GM19328 (cell line): Measurements from ENCODE around the gene MOGAT3.
A peak's percentile ranks its signal among the peaks of the same experiment; 100 is the strongest.

ENCODE experiments used
- ATAC-seq: cut with Tn5 transposase; IDR thresholded peaks from one replicate; pipeline ENCODE4 v1.9.1; 2021; ENCODE audit warnings: mild to moderate bottlenecking, moderate library complexity; ENCODE audit not compliant: unreplicated experiment

The MOGAT3 gene, protein sequence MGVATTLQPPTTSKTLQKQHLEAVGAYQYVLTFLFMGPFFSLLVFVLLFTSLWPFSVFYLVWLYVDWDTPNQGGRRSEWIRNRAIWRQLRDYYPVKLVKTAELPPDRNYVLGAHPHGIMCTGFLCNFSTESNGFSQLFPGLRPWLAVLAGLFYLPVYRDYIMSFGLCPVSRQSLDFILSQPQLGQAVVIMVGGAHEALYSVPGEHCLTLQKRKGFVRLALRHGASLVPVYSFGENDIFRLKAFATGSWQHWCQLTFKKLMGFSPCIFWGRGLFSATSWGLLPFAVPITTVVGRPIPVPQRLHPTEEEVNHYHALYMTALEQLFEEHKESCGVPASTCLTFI

DNA sequence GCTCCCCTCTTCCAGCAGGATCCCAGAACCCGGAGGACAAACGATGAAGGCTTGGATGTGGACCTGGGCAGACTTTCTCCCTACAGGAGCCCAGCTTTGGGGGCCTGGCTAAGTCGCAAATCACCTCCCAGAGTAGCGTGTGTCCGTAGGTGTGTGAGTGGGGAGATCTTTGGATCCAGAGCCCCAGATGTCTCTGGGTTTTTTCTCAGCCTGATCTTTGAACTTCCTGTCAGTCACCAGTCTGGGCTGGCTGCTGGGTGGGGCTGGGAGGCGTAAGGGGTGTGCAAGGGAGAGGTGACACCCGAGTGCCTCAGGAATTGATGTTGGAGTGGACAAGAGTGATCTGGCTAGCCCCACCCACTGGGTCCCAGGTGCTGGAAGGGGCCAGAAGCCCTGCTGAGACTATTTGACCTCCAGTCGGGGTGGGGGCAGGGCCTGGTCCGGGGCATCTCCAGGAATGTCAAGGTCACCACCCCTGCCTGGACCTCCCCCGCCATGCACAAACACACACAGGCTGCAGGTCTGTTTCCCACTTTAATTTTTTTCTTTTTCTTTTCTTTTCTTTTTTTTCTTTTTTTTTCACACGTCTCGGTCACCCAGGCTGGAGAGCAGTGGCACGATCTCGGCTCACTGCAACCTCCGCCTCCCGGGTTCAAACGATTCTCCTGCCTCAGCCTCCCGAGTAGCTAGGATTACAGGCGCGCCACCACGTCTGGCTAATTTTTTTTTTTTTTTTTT is at the start of gene MOGAT3:
Gene MOGAT3, minus strand, starts transcription at position 175 of the 738 bp plus-strand sequence. CDS start 182 bp downstream, outside the sequence.
- no peak for ATAC-seq

DNA sequence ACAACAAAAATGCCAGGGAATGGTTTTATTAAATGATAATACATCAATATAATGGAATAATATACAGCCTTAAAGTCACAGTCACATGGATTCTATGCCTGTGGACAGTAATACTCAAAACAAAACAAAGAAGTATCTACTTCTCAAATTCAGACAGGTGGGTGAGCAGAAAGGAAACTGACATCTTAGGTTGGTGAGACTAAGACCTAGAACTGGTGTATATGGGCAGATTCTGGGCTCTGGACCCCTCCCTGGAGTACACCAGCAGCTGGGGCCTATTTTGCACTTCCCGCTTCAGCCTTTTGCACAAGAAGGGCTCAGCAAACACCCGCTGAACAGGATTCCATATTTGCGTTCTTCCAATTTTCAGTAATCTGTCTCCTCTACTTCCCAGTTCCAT is 49.5 kb upstream of the MOGAT3 start:
- ATAC-seq, result no peak

DNA sequence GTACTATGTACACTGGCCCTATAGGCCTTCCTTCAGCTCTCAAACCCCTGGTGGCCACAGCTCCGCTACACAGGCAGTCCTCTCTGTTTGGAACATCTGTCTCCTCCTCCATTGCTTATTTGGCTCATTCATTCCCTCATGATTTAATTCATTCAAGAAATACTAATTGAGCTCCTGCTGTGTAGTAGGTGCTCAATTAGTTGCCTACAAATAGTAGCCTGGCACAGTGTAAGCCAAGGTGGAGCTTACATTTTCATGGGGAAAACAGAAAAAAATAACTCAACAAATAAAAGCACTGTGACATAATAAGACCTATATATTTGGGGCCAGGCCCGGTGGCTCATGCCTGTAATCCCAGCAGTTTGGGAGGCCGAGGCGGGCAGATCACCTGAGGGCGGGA is 47.4 kb upstream of the MOGAT3 start:
- ATAC-seq, result no peak

DNA sequence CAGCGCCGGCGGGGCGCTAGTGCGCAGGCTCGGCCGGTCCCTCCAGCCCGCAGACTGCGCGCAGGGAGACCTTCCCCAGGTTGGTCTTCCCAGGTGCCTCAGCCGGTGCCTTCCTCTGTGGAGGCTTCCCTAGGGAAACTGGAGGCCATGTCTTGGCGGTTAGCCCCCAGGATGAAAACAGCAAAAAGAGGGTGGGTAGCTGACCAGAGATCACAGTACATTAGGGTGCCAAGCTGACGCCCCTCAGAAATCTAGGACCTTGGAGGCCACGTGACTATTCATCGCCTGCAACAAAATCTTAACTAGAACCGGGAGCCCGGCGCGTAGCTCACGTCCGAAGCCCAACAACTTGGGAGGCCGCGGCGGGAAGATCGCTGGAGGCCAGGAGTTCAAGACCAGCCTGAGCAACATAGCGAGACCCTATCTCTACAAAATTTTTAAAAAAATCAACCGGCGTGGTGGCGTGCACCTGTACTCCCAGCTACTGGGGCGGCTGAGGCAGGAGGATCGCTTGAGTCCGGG is 44.4 kb upstream of the MOGAT3 start:
- ATAC-seq, result no peak

DNA sequence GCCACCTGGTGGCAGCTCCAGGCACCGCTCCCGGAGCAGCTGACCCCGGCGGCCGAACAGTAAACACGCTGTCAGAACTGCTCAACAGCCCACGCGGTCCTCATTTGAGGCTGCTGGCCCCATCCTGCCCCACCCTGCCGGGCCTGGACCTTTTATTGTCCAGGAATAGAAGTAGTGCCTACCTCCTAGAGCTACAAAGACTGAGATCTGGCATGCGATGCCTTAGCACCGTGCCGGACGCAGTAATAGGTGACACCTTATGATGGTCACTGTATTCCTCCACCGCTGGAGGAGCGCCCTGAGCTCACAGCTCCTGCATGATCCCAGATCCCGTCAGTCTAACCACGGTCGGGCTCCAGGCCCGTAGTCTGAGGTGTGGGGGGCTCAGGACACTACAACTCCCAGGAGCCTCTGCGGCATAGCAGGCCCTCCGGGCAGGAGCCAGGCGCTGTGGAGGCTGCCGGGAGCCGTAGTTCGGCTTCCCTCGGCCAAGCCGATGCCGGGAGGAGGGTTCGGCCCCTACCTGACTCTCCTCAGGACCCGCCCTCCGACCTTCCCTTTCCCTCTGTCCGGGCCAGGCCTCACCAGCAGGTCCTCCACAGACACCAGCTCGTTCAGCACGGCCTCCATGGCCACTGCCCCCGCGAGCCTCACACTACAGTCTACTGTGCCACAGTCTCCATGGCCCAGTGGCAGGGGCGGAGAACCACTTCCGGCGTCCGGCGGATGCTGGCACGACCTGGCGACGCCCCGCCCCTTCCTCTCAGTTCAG is 43.7 kb upstream of the MOGAT3 start, which contains the start of gene FIS1:
Gene FIS1, minus strand, starts transcription at position 707 of the 772 bp plus-strand sequence. Its CDS starts 77 bp downstream, at position 630.
- ATAC-seq, result peak; percentile 87

DNA sequence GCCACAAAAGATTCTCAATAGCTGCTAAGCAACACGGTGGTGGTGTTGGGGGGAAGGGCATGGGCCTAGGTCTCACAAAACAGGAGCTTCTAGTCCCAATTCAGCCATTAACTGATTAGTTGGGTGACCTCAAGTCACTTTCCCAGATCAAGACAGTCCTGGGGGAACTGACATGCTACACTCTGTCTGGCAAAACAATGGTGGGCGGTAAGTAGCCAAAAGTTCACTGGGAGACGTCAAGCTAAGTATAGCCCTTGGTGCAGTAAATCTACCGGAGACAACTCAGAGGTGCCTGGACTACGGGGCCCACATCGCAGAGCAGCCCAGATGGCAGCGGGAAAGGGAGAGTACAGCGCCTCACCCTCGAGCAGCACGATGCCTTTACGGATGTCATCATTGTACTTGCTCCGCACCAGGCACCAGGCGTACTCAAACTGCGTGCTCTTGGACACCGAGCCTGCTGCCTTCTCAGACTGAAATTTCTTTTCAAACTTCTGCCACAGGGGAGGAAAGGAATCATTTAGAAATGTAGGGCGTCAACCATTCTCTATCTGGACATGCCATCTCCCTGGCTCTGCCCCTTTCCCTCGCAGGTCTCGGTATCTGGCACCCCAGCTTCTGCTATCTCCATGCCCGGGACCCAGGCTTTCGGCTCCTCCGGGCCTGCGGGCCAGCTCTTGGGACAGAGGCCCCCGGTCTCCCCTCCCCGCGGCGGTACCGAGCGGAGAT is 43.0 kb upstream of the MOGAT3 start:
- no peak for ATAC-seq

DNA sequence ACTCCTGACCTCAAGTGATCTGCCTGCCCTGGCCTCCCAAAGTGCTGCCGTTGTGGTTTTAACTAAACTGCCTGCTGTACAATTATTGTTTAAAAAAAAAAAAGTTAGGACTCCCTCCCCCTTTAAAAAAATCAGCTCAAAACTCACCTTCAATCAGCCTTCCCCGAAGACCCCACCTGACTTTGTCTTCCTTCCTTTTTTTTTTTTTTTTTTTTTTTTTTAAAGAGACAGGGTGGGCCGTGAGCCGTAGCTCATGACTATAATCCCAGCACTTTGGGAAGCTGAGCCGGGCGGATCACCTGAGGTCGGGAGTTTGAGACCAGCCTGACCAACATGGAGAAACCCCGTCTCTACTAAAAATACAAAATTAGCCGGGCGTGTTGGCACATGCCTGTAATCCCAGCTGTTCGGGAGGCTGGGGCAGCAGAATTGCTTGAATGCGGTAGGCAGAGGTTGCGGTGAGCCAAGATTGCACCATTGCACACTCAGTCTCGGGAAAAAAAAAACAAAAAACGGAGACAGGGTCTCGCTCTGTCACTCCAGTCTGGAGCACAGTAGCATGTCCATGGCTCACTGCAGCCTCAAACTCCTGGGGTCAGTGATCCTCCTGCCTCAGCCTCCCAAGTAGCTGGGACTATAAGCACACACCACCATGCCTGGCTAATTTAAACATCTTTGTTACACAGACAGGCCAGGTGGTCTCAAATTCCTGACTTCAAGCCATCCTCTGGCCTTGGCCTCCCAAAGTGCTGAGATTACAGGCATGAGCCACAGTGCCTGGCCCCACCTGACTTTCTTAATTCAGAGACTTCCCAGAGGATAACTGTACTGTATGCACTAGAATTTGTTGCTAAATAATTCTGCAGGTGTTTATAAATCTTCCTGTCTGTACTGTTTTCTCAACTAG is 40.9 kb upstream of the MOGAT3 start:
- ATAC-seq, result no peak

DNA sequence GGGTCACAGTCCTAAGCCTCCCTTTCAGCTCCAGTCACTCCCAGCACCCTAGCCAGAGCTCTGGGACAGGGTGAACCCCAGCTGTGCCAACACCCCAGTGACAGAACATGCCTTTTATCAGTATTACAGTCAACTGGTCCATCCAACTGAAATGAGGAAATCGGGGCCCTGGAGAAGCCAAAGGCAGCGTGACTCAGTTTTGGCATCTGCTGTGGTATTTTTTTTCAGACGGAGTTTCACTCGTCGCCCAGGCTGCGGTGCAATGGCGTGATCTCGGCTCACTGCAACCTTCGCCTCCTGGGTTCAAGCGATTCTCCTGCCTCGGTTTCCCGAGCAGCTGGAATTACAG is 40.2 kb upstream of the MOGAT3 start:
- no peak for ATAC-seq

DNA sequence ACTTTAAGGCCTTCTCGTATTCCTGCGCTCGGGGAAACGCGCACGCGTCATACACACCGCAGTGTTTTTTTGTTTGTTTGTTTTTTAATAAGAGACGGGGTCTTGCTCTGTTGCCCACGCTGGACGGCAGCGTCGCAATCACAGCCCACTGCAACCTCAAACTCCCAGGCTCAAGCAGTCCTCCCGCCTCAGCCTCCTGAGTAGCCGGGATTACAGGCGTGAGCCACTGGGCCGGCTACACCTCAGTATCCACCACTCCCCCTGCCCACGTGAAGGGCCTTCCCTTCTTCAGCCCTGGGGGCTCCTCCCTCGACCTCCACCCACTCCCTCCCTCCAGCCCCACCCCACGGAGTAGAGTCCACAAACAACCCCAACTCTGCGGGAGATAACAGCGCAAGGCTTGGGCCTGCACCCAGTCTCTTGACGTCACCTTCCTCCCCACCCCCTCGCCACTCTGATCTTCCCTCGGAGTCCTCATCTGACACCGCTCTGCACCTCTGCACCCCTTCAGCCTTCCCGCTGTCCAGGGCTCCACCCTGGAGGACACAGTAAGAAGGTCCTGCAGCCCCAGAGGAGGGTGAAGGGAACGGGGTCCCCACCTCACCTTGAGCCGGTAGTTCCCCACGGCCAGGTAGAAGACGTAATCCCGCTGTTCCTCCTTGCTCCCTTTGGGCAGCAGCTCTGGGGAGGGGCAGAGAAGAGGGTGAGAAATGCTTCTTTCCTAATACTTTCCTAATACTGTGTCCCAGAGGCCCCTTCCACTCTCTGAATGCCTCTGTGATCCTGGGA is 39.6 kb upstream of the MOGAT3 start:
- no peak for ATAC-seq

DNA sequence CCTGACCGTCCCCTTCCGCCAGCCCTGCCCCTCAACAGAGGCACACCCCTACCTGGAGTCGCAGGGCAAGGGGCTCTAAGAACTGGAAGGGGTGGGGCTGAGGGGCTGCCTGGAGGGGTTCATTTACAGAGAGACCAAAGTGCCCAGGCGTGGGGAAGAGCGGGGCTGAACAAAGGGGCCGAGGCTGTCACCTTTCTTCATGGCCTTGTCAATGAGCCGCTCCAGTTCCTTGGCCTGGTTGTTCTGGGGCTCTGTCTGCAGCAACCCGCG is 39.0 kb upstream of the MOGAT3 start:
- no peak for ATAC-seq

DNA sequence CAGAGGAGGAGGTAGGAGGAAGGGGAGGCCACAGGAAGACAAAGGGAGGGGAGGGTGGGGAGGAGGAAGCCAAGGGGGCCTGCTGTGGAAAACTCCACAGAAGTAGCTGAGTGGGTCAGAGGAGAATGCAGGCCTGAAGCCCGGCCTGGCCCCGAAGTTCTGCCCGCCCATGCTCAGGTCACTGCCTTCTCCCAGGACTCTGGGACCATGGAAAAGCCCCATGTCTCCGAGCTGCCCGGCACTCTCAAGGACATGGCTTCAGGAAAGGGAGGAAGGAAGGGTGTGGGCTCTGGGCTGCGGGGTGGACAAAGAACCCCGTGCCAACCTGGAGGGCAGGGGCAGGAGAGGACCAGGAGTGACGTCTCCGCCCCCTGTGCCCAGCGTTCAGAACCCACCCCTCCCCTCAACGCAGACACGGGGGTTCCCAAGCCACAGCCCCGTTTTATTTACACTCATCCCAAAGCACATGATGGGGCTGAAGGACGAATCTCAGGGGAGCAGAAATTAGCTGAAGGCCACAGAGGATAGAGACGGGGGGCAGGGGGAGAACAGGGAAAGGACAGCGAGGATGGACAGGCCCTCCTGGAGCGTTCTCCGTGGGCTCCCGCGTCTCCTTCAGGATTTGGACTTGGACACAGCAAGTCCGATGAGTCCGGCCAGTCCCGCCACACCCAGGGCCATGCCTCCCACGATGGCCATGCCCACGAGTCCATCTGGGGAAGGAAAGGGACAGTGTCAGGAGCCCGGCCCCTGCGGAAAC is 38.5 kb upstream of the MOGAT3 start:
- no peak for ATAC-seq

DNA sequence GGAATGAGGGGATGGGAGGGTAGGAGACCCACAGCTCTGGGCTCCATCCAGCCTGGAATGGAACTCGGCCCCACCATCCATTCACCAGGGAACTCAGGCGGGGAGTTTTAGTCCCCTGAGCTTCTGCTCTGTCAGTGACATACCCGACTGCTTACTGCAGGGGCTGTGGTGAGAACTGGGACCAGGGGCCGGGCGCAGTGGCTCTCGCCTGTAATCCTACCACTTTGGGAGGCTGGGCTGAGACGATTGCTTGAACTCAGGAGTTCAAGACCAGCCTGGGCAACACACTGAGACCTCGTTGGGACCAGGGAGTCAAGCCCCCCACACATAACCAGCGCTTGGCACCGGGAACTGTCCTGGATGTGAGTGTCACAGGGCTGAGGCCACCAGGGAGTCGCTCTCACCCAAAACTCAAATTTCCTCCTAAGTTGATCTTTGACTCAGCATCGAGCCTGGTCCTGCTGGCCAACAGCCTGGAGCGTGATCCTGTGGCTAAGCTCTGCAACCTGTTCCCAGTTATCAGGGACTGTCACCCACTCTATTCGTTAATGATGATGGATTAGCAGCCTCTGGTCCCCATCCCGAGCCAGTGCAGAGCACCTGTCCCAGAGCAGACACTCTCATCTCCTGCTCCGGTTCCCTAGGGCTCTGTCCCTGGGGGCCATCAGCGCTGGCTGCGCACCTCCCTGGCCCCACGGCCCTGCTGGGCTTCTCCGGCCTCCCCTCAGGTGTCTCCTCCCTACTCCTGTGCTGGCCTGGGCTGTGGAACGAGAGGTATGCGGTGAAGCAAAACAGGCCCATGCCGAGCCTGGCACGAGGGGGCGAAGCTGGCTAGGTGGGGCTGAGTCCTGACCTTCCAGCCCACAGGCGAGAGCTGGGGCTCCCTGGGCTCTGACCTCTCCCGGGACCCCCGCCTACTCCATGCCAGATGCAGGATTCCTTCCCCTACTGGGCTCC is 37.7 kb upstream of the MOGAT3 start:
- no peak for ATAC-seq

DNA sequence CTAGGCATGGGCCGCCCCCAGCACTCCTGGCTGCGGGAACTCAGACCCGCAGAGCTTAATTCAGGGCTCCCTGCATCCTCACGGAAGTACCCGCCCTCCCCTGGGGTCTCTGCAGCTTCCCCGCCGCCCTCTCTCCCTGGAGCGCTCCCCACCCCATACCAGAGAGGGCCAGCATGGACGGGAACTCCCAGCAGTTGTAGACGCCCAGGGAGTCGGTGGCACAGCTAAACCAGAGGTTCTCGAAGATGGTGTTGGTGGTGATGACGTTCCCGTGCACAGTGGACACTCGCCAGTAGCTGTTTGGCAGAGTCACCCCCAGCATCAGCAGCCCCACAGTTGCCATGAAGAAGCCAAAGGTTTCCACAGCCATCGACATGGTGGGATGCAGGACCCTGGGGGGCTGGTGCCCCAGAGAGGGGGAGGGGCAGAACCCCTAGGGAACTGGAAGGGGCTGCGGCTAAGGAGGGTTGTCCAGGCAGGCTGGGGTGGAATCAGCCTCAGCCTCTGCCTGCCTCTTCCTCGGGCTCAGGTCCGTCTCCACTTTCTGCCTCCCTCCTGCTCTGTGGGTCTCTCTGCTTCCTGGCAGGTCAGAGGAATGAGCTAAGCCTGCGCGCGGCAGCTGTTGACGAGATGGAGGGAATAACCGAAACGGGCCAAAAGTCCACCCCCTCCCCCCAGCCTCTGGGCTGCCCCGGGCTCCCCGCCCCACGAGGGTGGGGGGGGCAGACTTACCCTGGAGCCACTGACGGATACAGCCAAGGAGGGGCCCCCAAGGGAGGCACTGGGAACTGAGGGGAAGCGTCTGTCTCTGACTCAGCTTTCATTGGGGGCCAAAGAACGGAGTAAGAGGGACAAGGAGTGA is 36.6 kb upstream of the MOGAT3 start, which contains the start of gene CLDN15:
Gene CLDN15, minus strand, starts transcription at position 597 of the 862 bp plus-strand sequence. Its CDS starts 221 bp downstream, at position 376.
- no peak for ATAC-seq

DNA sequence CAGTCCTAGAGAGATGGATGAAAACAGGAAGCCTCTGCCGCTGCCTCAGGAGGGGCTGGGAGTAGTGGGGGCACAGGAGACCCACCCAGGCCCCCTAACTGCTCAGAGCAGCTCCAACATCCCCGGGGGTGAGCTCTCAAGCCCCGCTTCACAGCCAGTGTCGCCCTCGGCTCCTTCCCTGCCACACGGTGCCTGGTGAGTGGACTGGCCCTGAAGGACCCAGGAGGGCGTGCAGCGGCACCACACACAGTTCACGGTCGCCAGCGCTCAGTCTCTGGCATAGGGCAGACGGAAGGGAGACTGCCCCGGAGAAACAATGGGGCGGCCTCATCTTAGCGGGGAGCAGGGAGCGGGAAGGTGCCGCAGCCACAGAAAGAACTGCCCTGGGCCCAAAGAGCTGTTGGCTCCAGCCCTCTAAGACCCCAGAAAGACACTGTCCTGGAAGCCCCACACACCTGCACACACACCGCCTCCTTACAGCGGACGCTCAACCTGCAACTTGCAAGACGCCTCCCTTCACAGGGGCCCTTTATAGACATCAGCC is 35.5 kb upstream of the MOGAT3 start:
- no peak for ATAC-seq

DNA sequence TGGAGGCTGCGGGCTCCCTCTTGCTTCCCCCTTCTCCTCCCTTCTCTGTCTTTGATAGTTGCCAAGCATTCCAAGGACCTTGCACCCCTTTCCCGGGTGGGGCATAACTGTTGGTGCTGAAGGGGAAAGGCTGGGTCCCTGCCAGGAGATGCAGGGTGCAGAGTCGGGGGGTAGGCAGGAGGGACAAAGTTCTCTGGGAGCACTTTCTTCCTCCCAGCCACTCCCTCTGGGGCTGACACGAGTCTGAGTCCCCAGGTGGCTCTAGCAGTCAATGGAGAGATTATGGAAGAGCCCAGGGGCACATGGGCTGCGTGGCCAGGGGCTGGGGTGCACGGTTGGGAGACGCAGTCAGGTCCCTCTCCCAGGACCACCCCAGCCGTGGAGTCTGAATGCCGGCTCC is 34.7 kb upstream of the MOGAT3 start:
- no peak for ATAC-seq

DNA sequence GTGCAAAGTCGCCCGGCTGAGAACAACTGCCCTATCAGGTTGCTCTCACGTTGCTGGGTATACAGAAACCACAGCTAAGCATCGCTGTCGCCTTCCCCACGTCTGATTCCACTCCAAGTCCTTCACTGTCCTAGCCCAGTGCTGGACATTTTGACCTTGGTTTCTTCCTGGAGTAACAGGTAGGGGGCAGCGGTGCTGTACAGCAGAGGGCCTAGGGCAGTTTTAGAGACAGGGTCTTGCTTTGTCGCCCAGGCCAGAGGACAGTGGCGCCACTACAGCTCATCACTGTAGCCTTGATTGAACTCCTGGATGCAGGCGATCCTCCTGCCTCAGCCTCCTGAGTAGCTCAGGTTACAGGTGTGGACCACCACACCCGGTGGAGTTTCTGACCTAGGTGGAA is 34.2 kb upstream of the MOGAT3 start:
- no peak for ATAC-seq
